Kidney tubule cell (primary cell): ENCODE data around the gene ABL2.
"Not testable (repeated sequence)": the region's sequence is repeated elsewhere in the genome, so short reads cannot be mapped to it uniquely, and the experiment has no call there.

Experiments
- DNase-seq: peaks from one replicate; pipeline ENCODE4 v3.0.0-alpha.2; 2018; ENCODE audit warnings: low spot score

Gene ABL2

GRCh38 chr1:179217943-179218507, 11.5 kb downstream of the ABL2 start:
- peak; percentile 13 for DNase-seq

- DNase-seq, result not testable (repeated sequence)
These were observed 16.2 kb downstream of the ABL2 start for GRCh38 chr1:179213317-179213716.

GRCh38 chr1:179208681-179209477, 20.6 kb downstream of the ABL2 start:
- no peak for DNase-seq

- no peak for DNase-seq
These were observed 22.7 kb downstream of the ABL2 start for GRCh38 chr1:179206812-179207211.

- DNase-seq, result no peak
These were observed 24.2 kb downstream of the ABL2 start for GRCh38 chr1:179205284-179205683.

GRCh38 chr1:179202161-179202560, 27.3 kb downstream of the ABL2 start:
- DNase-seq, result no peak

- DNase-seq, result no peak
These were observed 28.9 kb downstream of the ABL2 start for GRCh38 chr1:179200586-179200985.

GRCh38 chr1:179197690-179198297, 31.7 kb downstream of the ABL2 start:
- DNase-seq, result no peak

- not testable (repeated sequence) for DNase-seq
These were observed 33.6 kb downstream of the ABL2 start for GRCh38 chr1:179195857-179196256.

- DNase-seq, result no peak
These were observed 34.1 kb downstream of the ABL2 start for GRCh38 chr1:179195376-179195775.

GRCh38 chr1:179194068-179194537, 35.4 kb downstream of the ABL2 start:
- no peak for DNase-seq

- DNase-seq, result no peak
These were observed 38.6 kb downstream of the ABL2 start for GRCh38 chr1:179190861-179191260.

- no peak for DNase-seq
These were observed 41.6 kb downstream of the ABL2 start for GRCh38 chr1:179187735-179188471.

- no peak for DNase-seq
These were observed 42.4 kb downstream of the ABL2 start for GRCh38 chr1:179187043-179187442.

GRCh38 chr1:179184403-179184802, 45.1 kb downstream of the ABL2 start:
- no peak for DNase-seq

- no peak for DNase-seq
These were observed 45.6 kb downstream of the ABL2 start for GRCh38 chr1:179183857-179184256.

GRCh38 chr1:179178950-179179349, 50.5 kb downstream of the ABL2 start:
- DNase-seq, result peak; percentile 24

GRCh38 chr1:179178183-179178582, 51.3 kb downstream of the ABL2 start:
- DNase-seq, result no peak

GRCh38 chr1:179177615-179178014, 51.9 kb downstream of the ABL2 start:
- no peak for DNase-seq

- DNase-seq, result no peak
These were observed 52.3 kb downstream of the ABL2 start for GRCh38 chr1:179177182-179177581.

- peak; percentile 60 for DNase-seq
These were observed 54.3 kb downstream of the ABL2 start for GRCh38 chr1:179175011-179175841.

GRCh38 chr1:179170468-179170770, 59.1 kb downstream of the ABL2 start:
- not testable (repeated sequence) for DNase-seq
